Right atrium auricular region (tissue), 2 donors: ENCODE results near the gene CHDH. TPM values are rescaled to one million over a fixed set of nuclear protein-coding genes. Genes with fewer than 3 reads are reported as not detected.

Experiments
- DNase-seq: peaks from one replicate; pipeline ENCODE4 v3.0.0-alpha.2; 2019; ENCODE audit warnings: low spot score
- H3K27ac ChIP-seq, 2 donors: fragments of 200-600 bp; sonication (generic); 1 replicate in 1 of 2; 2 replicates in 1 of 2; pipeline ENCODE4 v1.5.1; 2016 to 2019
- H3K27me3 ChIP-seq, 2 donors: fragments of 200-600 bp; sonication (generic); one replicate each; pipeline versions ENCODE4 v1.5.1 to v1.6.0; 2017 to 2019
- H3K36me3 ChIP-seq: fragments of 200-600 bp; sonication (generic); one replicate; pipeline ENCODE4 v1.5.1; 2016
- H3K4me1 ChIP-seq, 2 donors: fragments of 200-600 bp; sonication (generic); one replicate each; pipeline versions ENCODE4 v1.5.1 to v1.6.0; 2017 to 2019
- H3K4me3 ChIP-seq, 2 donors: fragments of 200-600 bp; sonication (generic); 1 replicate in 1 of 2; 2 replicates in 1 of 2; pipeline ENCODE4 v1.5.1; 2017 to 2019; ENCODE audit warnings: mild to moderate bottlenecking in 1 of 2, moderate library complexity in 1 of 2
- H3K9me3 ChIP-seq, 2 donors: fragments of 200-600 bp; sonication (generic); one replicate each; pipeline ENCODE4 v1.5.1; 2019
- CTCF ChIP-seq, 2 donors: fragments of 200-600 bp; sonication (generic); IDR thresholded peaks; one replicate each; pipeline ENCODE4 v1.5.1; 2019; ENCODE audit warnings: antibody characterized with exemption in 2 of 2
- total RNA-seq, 2 donors: library from RNA; depleted of rRNA; stranded (reverse); fragments of >200 nt; gene quantifications; one replicate each; pipeline ENCODE4 v1.1.0, GENCODE V29; 2016

Gene CHDH
- total RNA-seq, 2 donors from 2014 or later = 2.2 to 10.0 TPM

- TF ChIP-seq CTCF (IDR thresholded peaks at IDR 0.05) = peak in 1 of 2 donors; percentile 37
- Histone ChIP-seq H3K9me3 (no peaks in the 10 kb centered on the region), H3K36me3 (no peaks in the 10 kb centered on the region), H3K27me3 (no peaks in the 10 kb centered on the region), H3K4me3 (no peak overlapping the region), H3K27ac (peak overlapping the region in 1 of 2 donors; percentile 7), H3K4me1 (peaks cover 0 to 29% of the 10 kb centered on the region in 2 donors)
- no peak for DNase-seq
Observed at GRCh38 chr3:53842436-53843194, 3.6 kb downstream of the CHDH start.

GRCh38 chr3:53841296-53841695 lies 4.9 kb downstream of the CHDH start:
- peaks cover 0 to 21% of the 10 kb centered on the region in 2 donors for H3K4me1 ChIP-seq
- no peak for DNase-seq

GRCh38 chr3:53837331-53837730 lies 8.9 kb downstream of the CHDH start:
- no peaks in the 10 kb centered on the region for H3K27me3 ChIP-seq
- H3K4me3 ChIP-seq = no peak overlapping the region
- no peaks in the 10 kb centered on the region for H3K36me3 ChIP-seq
- no peak for TF ChIP-seq CTCF (IDR thresholded peaks at IDR 0.05)
- no peak for DNase-seq
- H3K27ac ChIP-seq = no peak overlapping the region
- no peaks in the 10 kb centered on the region for H3K4me1 ChIP-seq
- H3K9me3 ChIP-seq = no peaks in the 10 kb centered on the region

More at GRCh38 chr3:53841296-53841695, 4.9 kb downstream of the CHDH start:
- TF ChIP-seq CTCF (IDR thresholded peaks at IDR 0.05) = no peak
- no peaks in the 10 kb centered on the region for H3K36me3 ChIP-seq
- no peaks in the 10 kb centered on the region for H3K27me3 ChIP-seq
- H3K27ac ChIP-seq = no peak overlapping the region
- H3K4me3 ChIP-seq = no peak overlapping the region
- no peaks in the 10 kb centered on the region for H3K9me3 ChIP-seq

- Histone ChIP-seq H3K27me3 (no peaks in the 10 kb centered on the region), H3K36me3 (no peaks in the 10 kb centered on the region), H3K4me1 (no peaks in the 10 kb centered on the region), H3K9me3 (no peaks in the 10 kb centered on the region), H3K4me3 (no peak overlapping the region), H3K27ac (no peak overlapping the region)
- TF ChIP-seq CTCF (IDR thresholded peaks at IDR 0.05) = no peak
- no peak for DNase-seq
Observed at GRCh38 chr3:53836084-53836872, 9.9 kb downstream of the CHDH start.

- H3K27ac ChIP-seq = no peak overlapping the region
- H3K27me3 ChIP-seq = no peaks in the 10 kb centered on the region
- H3K4me3 ChIP-seq = no peak overlapping the region
- DNase-seq = no peak
- H3K4me1 ChIP-seq = no peaks in the 10 kb centered on the region
- no peaks in the 10 kb centered on the region for H3K36me3 ChIP-seq
- H3K9me3 ChIP-seq = no peaks in the 10 kb centered on the region
- TF ChIP-seq CTCF (IDR thresholded peaks at IDR 0.05) = no peak
Observed at GRCh38 chr3:53835257-53835656, 11.0 kb downstream of the CHDH start.
